ENCODE measurements around the gene PPIP5K2. TPM values are rescaled to one million over a fixed set of nuclear protein-coding genes. Genes with fewer than 3 reads are reported as not detected.
"Not testable (repeated sequence)": the region's sequence is repeated elsewhere in the genome, so short reads cannot be mapped to it uniquely, and the experiment has no call there.

The PPIP5K2 gene
- total RNA-seq, 1 donor from 2014 or later = 24.6 TPM

- Histone ChIP-seq H3K4me3 (no peak overlapping the region), H3K36me3 (peaks cover 0 to 8% of the 10 kb centered on the region in 2 donors), H3K27me3 (no peaks in the 10 kb centered on the region), H3K4me1 (no peaks in the 10 kb centered on the region), H3K9me3 (no peaks in the 10 kb centered on the region), H3K27ac (no peak overlapping the region)
- TF ChIP-seq, protein P1, sequence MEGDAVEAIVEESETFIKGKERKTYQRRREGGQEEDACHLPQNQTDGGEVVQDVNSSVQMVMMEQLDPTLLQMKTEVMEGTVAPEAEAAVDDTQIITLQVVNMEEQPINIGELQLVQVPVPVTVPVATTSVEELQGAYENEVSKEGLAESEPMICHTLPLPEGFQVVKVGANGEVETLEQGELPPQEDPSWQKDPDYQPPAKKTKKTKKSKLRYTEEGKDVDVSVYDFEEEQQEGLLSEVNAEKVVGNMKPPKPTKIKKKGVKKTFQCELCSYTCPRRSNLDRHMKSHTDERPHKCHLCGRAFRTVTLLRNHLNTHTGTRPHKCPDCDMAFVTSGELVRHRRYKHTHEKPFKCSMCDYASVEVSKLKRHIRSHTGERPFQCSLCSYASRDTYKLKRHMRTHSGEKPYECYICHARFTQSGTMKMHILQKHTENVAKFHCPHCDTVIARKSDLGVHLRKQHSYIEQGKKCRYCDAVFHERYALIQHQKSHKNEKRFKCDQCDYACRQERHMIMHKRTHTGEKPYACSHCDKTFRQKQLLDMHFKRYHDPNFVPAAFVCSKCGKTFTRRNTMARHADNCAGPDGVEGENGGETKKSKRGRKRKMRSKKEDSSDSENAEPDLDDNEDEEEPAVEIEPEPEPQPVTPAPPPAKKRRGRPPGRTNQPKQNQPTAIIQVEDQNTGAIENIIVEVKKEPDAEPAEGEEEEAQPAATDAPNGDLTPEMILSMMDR (IDR thresholded peaks at IDR 0.05) = no peak
- TF ChIP-seq POLR2AphosphoS5 (IDR thresholded peaks at IDR 0.05; ENCODE audit: insufficient read depth in 1 of 2, low read depth in 1 of 2) (no peak), POLR2A (IDR thresholded peaks at IDR 0.05) (no peak)
- intact Hi-C loops (cut with DNase I) = no loop called here
- no peak for DNase-seq (ENCODE audit: extremely low spot score in 2 of 2)
These were observed 18.1 kb downstream of the PPIP5K2 start for GRCh38 chr5:103138202-103138690.

- H3K4me3 ChIP-seq = no peak overlapping the region
- no peaks in the 10 kb centered on the region for H3K27me3 ChIP-seq
- no peaks in the 10 kb centered on the region for H3K4me1 ChIP-seq
- intact Hi-C loops (cut with DNase I) = no loop called here
- H3K36me3 ChIP-seq = peaks cover 0 to 8% of the 10 kb centered on the region in 2 donors
- no peak overlapping the region for H3K27ac ChIP-seq
- TF ChIP-seq, protein P1 (IDR thresholded peaks at IDR 0.05) = peak; percentile 66 to 85 (median 70)
- no peak for TF ChIP-seq POLR2A (IDR thresholded peaks at IDR 0.05)
- H3K9me3 ChIP-seq = no peaks in the 10 kb centered on the region
- no peak for DNase-seq (ENCODE audit: extremely low spot score in 2 of 2)
These were observed 19.3 kb downstream of the PPIP5K2 start for GRCh38 chr5:103139264-103139865.

DNA sequence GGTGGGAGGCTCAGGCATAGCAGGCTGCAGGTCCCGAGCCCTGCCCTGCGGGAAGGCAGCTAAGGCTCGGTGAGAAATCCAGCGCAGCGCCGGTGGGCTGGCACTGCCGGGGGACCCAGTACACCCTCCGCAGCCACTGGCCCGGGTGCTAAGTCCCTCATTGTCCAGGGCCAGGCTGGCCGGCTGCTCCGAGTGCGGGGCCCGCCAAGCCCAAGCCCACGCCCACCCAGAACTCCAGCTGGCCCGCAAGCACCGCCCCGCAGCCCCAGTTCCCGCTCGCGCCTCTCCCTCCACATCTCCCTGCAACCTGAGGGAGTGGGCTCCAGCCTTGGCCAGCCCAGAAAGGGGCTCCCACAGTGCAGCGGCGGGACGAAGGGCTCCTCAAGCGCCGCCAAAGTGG, 22.0 kb downstream of the PPIP5K2 start:
- H3K9me3 ChIP-seq; intact Hi-C loops (cut with DNase I); H3K36me3 ChIP-seq; DNase-seq (ENCODE audit: extremely low spot score in 2 of 2); H3K4me3 ChIP-seq; H3K27me3 ChIP-seq; H3K4me1 ChIP-seq; H3K27ac ChIP-seq: not testable (repeated sequence)

- Histone ChIP-seq H3K4me1 (no peaks in the 10 kb centered on the region), H3K4me3 (no peak overlapping the region), H3K9me3 (no peaks in the 10 kb centered on the region), H3K27ac (no peak overlapping the region), H3K36me3 (peaks cover 0 to 5% of the 10 kb centered on the region in 2 donors), H3K27me3 (no peaks in the 10 kb centered on the region)
- intact Hi-C loops (cut with DNase I) = no loop called here
- TF ChIP-seq, protein P1 (IDR thresholded peaks at IDR 0.05) = no peak
- no peak for TF ChIP-seq POLR2AphosphoS5 (IDR thresholded peaks at IDR 0.05; ENCODE audit: insufficient read depth in 1 of 2, low read depth in 1 of 2)
- no peak for TF ChIP-seq POLR2A (IDR thresholded peaks at IDR 0.05)
- DNase-seq (ENCODE audit: extremely low spot score in 2 of 2) = no peak
These were observed 25.1 kb downstream of the PPIP5K2 start for GRCh38 chr5:103145196-103145595.

- no peak for TF ChIP-seq POLR2AphosphoS5 (IDR thresholded peaks at IDR 0.05; ENCODE audit: insufficient read depth in 1 of 2, low read depth in 1 of 2)
- TF ChIP-seq, protein P1 (IDR thresholded peaks at IDR 0.05) = no peak
- no peak for TF ChIP-seq POLR2A (IDR thresholded peaks at IDR 0.05)
- intact Hi-C loops (cut with DNase I) = no loop called here
- no peak for DNase-seq (ENCODE audit: extremely low spot score in 2 of 2)
These were observed 28.1 kb downstream of the PPIP5K2 start for GRCh38 chr5:103148213-103148612.

More at GRCh38 chr5:103148213-103148612, 28.1 kb downstream of the PPIP5K2 start:
- Histone ChIP-seq H3K4me1 (no peaks in the 10 kb centered on the region), H3K4me3 (no peak overlapping the region), H3K36me3 (peaks cover 0 to 17% of the 10 kb centered on the region in 2 donors), H3K27ac (no peak overlapping the region), H3K27me3 (no peaks in the 10 kb centered on the region), H3K9me3 (no peaks in the 10 kb centered on the region)
